GM23248 (cell line): ENCODE results near the gene WDR17. TPM values are rescaled to one million over a fixed set of nuclear protein-coding genes. Genes with fewer than 3 reads are reported as not detected.

Experiments
- DNase-seq: peaks from one replicate; pipeline ENCODE4 v3.0.0-alpha.2; 2015
- H2AFZ ChIP-seq: fragments of 200-600 bp; sonication (generic); 2 replicates; pipeline ENCODE4 v1.6.1; 2016; ENCODE audit warnings: antibody characterized with exemption
- H3F3A ChIP-seq: fragments of 200-600 bp; sonication (generic); 2 replicates; pipeline ENCODE4 v1.6.1; 2016; ENCODE audit warnings: mild to moderate bottlenecking, antibody characterized with exemption, mixed run types; ENCODE audit not compliant: insufficient read depth
- H3K27ac ChIP-seq: fragments of 200-600 bp; sonication (generic); 2 replicates; pipeline ENCODE4 v1.5.1; 2016; ENCODE audit warnings: mild to moderate bottlenecking
- H3K27me3 ChIP-seq: fragments of 200-600 bp; sonication (generic); replicated peaks from 2 replicates; pipeline ENCODE4 v1.6.1; 2016; ENCODE audit warnings: mild to moderate bottlenecking; ENCODE audit not compliant: insufficient read depth
- H3K36me3 ChIP-seq: fragments of 200-600 bp; sonication (generic); 2 replicates; pipeline ENCODE4 v1.6.1; 2016; ENCODE audit warnings: low read depth, mild to moderate bottlenecking
- H3K4me1 ChIP-seq: fragments of 200-600 bp; sonication (generic); 2 replicates; pipeline ENCODE4 v1.6.1; 2016; ENCODE audit warnings: mild to moderate bottlenecking; ENCODE audit not compliant: insufficient read depth
- H3K4me2 ChIP-seq: fragments of 200-600 bp; sonication (generic); one replicate; pipeline ENCODE4 v1.6.1; 2016; ENCODE audit warnings: mild to moderate bottlenecking; ENCODE audit not compliant: unreplicated experiment
- H3K4me3 ChIP-seq: fragments of 200-600 bp; sonication (generic); 2 replicates; pipeline ENCODE4 v1.5.1; 2016; ENCODE audit warnings: mild to moderate bottlenecking
- H3K79me2 ChIP-seq: fragments of 200-600 bp; sonication (generic); 2 replicates; pipeline ENCODE4 v1.6.1; 2016; ENCODE audit warnings: mild to moderate bottlenecking; ENCODE audit not compliant: insufficient read depth
- H3K9ac ChIP-seq: fragments of 200-600 bp; sonication (generic); 2 replicates; pipeline ENCODE4 v1.6.1; 2016; ENCODE audit warnings: mild to moderate bottlenecking
- H3K9me2 ChIP-seq: fragments of 200-600 bp; sonication (generic); 2 replicates; pipeline ENCODE4 v1.6.1; 2016; ENCODE audit warnings: mixed run types, mild to moderate bottlenecking, moderate library complexity; ENCODE audit not compliant: insufficient read depth
- H3K9me3 ChIP-seq: fragments of 200-600 bp; sonication (generic); one replicate; pipeline ENCODE4 v1.6.1; 2017; ENCODE audit warnings: low read depth
- H4K20me1 ChIP-seq: fragments of 200-600 bp; sonication (generic); 2 replicates; pipeline ENCODE4 v1.6.0; 2016; ENCODE audit not compliant: insufficient read depth
- EZH2 ChIP-seq: fragments of 200-600 bp; sonication (generic); IDR thresholded peaks from 2 replicates; pipeline ENCODE4 v1.6.1; 2018; ENCODE audit warnings: antibody characterized with exemption, mild to moderate bottlenecking; ENCODE audit not compliant: insufficient read depth, poor library complexity, severe bottlenecking
- EZH2phosphoT487 ChIP-seq: fragments of 200-600 bp; sonication (generic); IDR thresholded peaks from 2 replicates; pipeline ENCODE4 v1.6.1; 2018; ENCODE audit warnings: antibody characterized with exemption, moderate library complexity, mild to moderate bottlenecking, low read depth; ENCODE audit not compliant: insufficient read depth
- WGBS, 2 experiments: methylation state at CpG; one replicate each; pipeline ENCODE4 v1.1.6; 2015 to 2017; ENCODE audit warnings: low lambda C conversion rate in 2 of 2, low coverage in 1 of 2; ENCODE audit errors: missing lambda C conversion rate in 2 of 2; 5-methylcytosine and 5-hydroxymethylcytosine counted together
- in situ Hi-C: fragments of 300-500 bp; cut with MboI; formaldehyde crosslinking; loops from 2 replicates; pipeline ENCODE4 v1.15.0; 2020
- polyA plus RNA-seq: library from polyadenylated mRNA; unstranded; fragments of >200 nt; fragmentation: Nextera tagmentation; extraction: Ambion mirVana; gene quantifications from 2 replicates; pipeline ENCODE4 v1.2.1, GENCODE V29; 2016
- total RNA-seq: library from RNA; depleted of rRNA; stranded (reverse); fragments of >200 nt; shearing (Covaris generic); gene quantifications from 2 replicates; pipeline ENCODE4 v1.2.3, GENCODE V29; 2014

WDR17 gene
- total and polyA plus RNA-seq, 2 experiments from 2014 or later, result 0.22 to 0.23 TPM

DNA sequence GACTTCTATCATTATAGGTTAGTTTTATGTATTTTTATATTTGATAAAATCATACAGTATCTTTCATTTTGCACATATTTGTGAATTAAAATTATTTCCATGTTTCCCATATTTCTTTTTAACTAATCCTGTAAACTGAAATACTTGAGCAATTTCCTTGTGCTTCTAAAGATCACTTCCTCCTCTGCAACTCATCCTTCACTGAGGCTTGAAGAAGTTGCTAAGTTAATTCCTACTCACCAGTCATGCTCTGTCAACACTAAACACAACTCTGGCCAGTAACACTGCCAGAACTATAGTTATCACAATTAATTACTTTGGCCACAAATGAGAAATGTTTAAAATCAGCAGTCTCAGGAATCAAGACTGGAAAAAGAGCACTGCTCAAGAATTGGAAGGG lies 123.0 kb downstream of the WDR17 start:
- no peaks in the 10 kb centered on the region for H3K9me3 ChIP-seq
- peaks cover 15% of the 10 kb centered on the region for H3F3A ChIP-seq
- H3K4me1 ChIP-seq, result peaks cover 69% of the 10 kb centered on the region
- H3K27me3 ChIP-seq, result no peaks in the 10 kb centered on the region
- H3K9me2 ChIP-seq, result no peaks in the 10 kb centered on the region
- H3K27ac ChIP-seq, result no peak overlapping the region
- peak overlapping the region; percentile 13; the same call in 1 of the 2 replicates for H2AFZ ChIP-seq
- no peak overlapping the region for H3K4me3 ChIP-seq
- peak; percentile 24 for DNase-seq
- in situ Hi-C loops, result no loop called here
- H3K79me2 ChIP-seq, result no peaks in the 10 kb centered on the region
- H3K9ac ChIP-seq, result no peak overlapping the region
- H4K20me1 ChIP-seq, result no peaks in the 10 kb centered on the region
- H3K4me2 ChIP-seq, result no peak overlapping the region
- no peaks in the 10 kb centered on the region for H3K36me3 ChIP-seq
- TF ChIP-seq EZH2 (no peak), EZH2phosphoT487 (no peak)

DNA sequence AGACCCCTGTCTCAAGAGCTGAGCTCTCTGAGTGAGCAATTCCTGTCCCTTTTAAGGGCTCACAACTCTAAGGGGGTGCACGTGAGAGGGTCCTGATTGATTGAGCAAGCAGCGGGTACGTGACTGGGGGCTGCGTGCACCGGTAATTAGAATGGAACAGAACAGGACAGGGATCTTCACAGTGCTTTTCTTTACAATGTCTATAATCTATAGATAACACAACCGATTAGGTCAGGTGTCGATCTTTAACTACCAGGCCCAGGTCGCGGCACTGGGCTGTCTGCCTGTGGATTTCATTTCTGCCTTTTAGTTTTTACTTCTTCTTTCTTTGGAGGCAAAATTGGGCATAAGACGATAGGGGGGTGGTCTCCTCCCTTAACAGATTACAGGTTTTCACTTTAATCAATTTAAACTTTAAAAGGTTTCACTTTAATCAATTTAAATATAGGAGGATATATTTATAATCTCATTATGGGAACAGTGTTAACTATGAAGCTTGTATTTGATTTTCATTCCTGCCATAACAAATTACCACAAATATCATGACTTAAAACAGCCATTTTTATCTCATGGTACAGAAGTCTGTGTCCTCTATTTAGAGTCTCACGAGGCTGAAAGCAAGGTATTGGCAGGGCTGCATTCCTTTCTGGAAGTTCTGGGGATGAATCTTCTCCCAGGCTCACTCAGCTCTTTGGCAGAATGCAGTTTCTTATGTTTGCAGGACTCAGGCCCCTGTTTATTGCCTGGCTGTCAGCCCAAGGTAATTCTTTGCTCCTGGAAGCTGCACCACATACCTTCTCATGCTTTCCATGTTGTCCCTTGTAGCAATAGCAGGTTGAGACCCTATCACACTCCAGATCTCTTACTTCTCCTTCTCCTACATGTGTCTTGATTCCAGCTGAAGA lies 124.5 kb downstream of the WDR17 start:
- DNase-seq, result peak; percentile 66
- WGBS, 2 experiments, result 36 to 47% methylated on average over 11 of the region's 11 CpGs
- H3K27me3 ChIP-seq, result no peaks in the 10 kb centered on the region
- peak overlapping the region; percentile 37 for H3K27ac ChIP-seq
- H3K4me2 ChIP-seq, result peak overlapping the region; percentile 31
- in situ Hi-C loops, result no loop called here
- H3F3A ChIP-seq, result peaks cover 29% of the 10 kb centered on the region
- no peak overlapping the region for H3K4me3 ChIP-seq
- H3K9me3 ChIP-seq, result no peaks in the 10 kb centered on the region
- H2AFZ ChIP-seq, result peak overlapping the region; percentile 54
- TF ChIP-seq EZH2phosphoT487 (no peak), EZH2 (no peak)
- H3K9me2 ChIP-seq, result no peaks in the 10 kb centered on the region
- H3K79me2 ChIP-seq, result no peaks in the 10 kb centered on the region
- H4K20me1 ChIP-seq, result no peaks in the 10 kb centered on the region
- H3K4me1 ChIP-seq, result peaks cover 73% of the 10 kb centered on the region
- peak overlapping the region; percentile 3; the same call in 1 of the 2 replicates for H3K9ac ChIP-seq
- no peaks in the 10 kb centered on the region for H3K36me3 ChIP-seq

DNA sequence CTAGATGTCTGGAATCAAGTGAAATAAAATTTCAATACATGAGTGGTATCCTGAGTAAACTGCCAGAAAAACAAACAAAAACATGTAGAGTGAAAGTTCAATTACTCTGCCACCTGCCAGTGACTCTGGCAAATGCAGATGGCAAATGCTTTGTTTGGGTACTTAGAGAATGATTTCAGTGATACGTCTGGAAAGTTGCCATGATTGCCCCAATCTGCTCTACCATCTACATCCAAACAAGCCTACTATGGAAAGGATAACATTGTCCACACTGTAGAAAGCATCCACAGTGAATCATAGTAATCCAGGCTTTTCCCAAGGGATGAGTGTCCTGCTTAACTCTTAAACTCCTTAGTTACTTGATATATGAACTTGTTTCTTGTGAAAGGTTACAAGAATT lies 126.3 kb downstream of the WDR17 start:
- in situ Hi-C loops, result no loop called here
- Histone ChIP-seq H3K27me3 (no peaks in the 10 kb centered on the region), H3K79me2 (no peaks in the 10 kb centered on the region), H3K36me3 (no peaks in the 10 kb centered on the region), H2AFZ (peak overlapping the region; percentile 64), H3K4me2 (peak overlapping the region; percentile 82), H4K20me1 (no peaks in the 10 kb centered on the region), H3K4me1 (peaks cover 74% of the 10 kb centered on the region), H3K9me3 (no peaks in the 10 kb centered on the region), H3K9ac (no peak overlapping the region), H3K4me3 (no peak overlapping the region), H3K9me2 (no peaks in the 10 kb centered on the region), H3K27ac (peak overlapping the region; percentile 98), H3F3A (peaks cover 30% of the 10 kb centered on the region)
- WGBS, 2 experiments, result 25 to 37% methylated on average over 1 of the region's 1 CpG
- TF ChIP-seq EZH2phosphoT487, result no peak
- TF ChIP-seq EZH2, result no peak
- peak; percentile 60 for DNase-seq

DNA sequence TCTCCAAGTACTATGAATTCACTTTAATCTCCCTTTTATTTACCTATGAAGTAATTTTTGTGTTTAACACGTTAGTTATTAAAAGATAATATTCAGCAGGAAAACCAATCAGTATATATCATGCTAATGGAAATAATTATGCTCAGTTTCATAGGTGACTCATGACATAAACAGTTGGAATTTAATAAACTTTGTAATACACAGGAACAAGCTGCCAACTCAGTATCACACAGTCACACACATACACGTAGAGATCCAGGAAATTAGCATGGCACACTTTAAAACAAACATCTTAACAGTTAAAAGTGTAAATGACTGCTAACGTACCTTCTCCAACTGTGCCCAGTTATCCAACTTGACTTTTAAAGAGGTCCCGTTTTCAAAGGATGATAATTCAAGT lies 127.5 kb downstream of the WDR17 start:
- Histone ChIP-seq H3K79me2 (no peaks in the 10 kb centered on the region), H3K9me3 (no peaks in the 10 kb centered on the region), H3K36me3 (no peaks in the 10 kb centered on the region), H3K4me2 (peak overlapping the region; percentile 82), H3K9ac (peak overlapping the region; percentile 87), H3K27ac (peak overlapping the region; percentile 98), H3K4me3 (peak overlapping the region; percentile 55), H3K9me2 (no peaks in the 10 kb centered on the region), H3K27me3 (no peaks in the 10 kb centered on the region), H2AFZ (peak overlapping the region; percentile 64), H3F3A (peaks cover 30% of the 10 kb centered on the region), H4K20me1 (no peaks in the 10 kb centered on the region), H3K4me1 (peaks cover 65% of the 10 kb centered on the region)
- no peak for TF ChIP-seq EZH2
- TF ChIP-seq EZH2phosphoT487, result no peak
- WGBS, 2 experiments, result 3 to 4% methylated on average over 4 of the region's 4 CpGs
- in situ Hi-C loops, result no loop called here
- DNase-seq, result peak; percentile 85
